Prostate gland (tissue), 2 donors: ENCODE measurements around the gene DGKB. TPM values are rescaled to one million over a fixed set of nuclear protein-coding genes. Genes with fewer than 3 reads are reported as not detected.

Experiments
- DNase-seq: peaks from one replicate; pipeline ENCODE4 v3.0.0-alpha.2; 2019; ENCODE audit warnings: low spot score
- H3K27ac ChIP-seq, 2 donors: fragments of 200-600 bp; sonication (generic); 2 replicates each; pipeline ENCODE4 v1.5.1; 2017 to 2019
- H3K27me3 ChIP-seq: fragments of 200-600 bp; sonication (generic); replicated peaks from 2 replicates; pipeline ENCODE4 v1.5.1; 2019; ENCODE audit not compliant: insufficient read depth
- H3K36me3 ChIP-seq, 2 donors: fragments of 200-600 bp; sonication (generic); 1 replicate in 1 of 2; 2 replicates in 1 of 2; pipeline versions ENCODE4 v1.5.1 to v1.8.1; 2017 to 2019
- H3K4me1 ChIP-seq: fragments of 200-600 bp; sonication (generic); replicated peaks from 2 replicates; pipeline ENCODE4 v1.5.1; 2019
- H3K4me3 ChIP-seq, 2 donors: fragments of 200-600 bp; sonication (generic); 2 replicates each; pipeline ENCODE4 v1.5.1; 2017 to 2019
- H3K9me3 ChIP-seq: fragments of 200-600 bp; sonication (generic); 2 replicates; pipeline ENCODE4 v1.5.1; 2017
- CTCF ChIP-seq, 4 experiments: fragments of 200-600 bp in 2 of 4; fragments of 450-650 bp in 2 of 4; sonication (generic) in 2 of 4; IDR thresholded peaks; 1 replicate in 3 of 4; 2 replicates in 1 of 4; pipeline ENCODE4 v1.5.1; 2016 to 2019; ENCODE audit warnings: antibody characterized with exemption in 4 of 4, mild to moderate bottlenecking in 2 of 4, moderate library complexity in 2 of 4
- POLR2A ChIP-seq: fragments of 450-650 bp; IDR thresholded peaks from one replicate; pipeline ENCODE4 v1.6.1; 2016; ENCODE audit warnings: antibody characterized with exemption, mild to moderate bottlenecking
- POLR2AphosphoS5 ChIP-seq: sonication (generic); formaldehyde crosslinking; IDR thresholded peaks from one replicate; pipeline ENCODE4 v1.6.1; 2017; ENCODE audit warnings: antibody characterized with exemption
- WGBS: methylation state at CpG from one replicate; pipeline ENCODE4 v1.1.5; 2018; 5-methylcytosine and 5-hydroxymethylcytosine counted together
- intact Hi-C: fragments of 100-400 bp; cut with DNase I; formaldehyde crosslinking; loops from one replicate; pipeline ENCODE4 v1.14.2; 2022
- total RNA-seq, 2 donors: library from RNA; depleted of rRNA; stranded (reverse); fragments of >200 nt; gene quantifications; one replicate each; pipeline ENCODE4 v1.1.0, GENCODE V29; 2016

The DGKB gene
- total RNA-seq, 2 donors from 2014 or later: 0.45 TPM; not detected in 1

- intact Hi-C loops: no loop called here
Observed at GRCh38 chr7:14219125-14219524, 683.4 kb downstream of the DGKB start.

GRCh38 chr7:14218338-14218737, 684.2 kb downstream of the DGKB start:
- no peaks in the 10 kb centered on the region for H3K4me1 ChIP-seq
- TF ChIP-seq CTCF (IDR thresholded peaks at IDR 0.05) (no peak), POLR2A (no peak), POLR2AphosphoS5 (no peak)
- H3K9me3 ChIP-seq: no peaks in the 10 kb centered on the region
- no peak for DNase-seq
- H3K27ac ChIP-seq: no peak overlapping the region
- intact Hi-C loops: no loop called here
- H3K27me3 ChIP-seq: no peaks in the 10 kb centered on the region
- no peak overlapping the region for H3K4me3 ChIP-seq
- no peaks in the 10 kb centered on the region for H3K36me3 ChIP-seq
- 26% methylated on average over 1 of the region's 1 CpG for WGBS

More at GRCh38 chr7:14219125-14219524, 683.4 kb downstream of the DGKB start:
- TF ChIP-seq CTCF (IDR thresholded peaks at IDR 0.05): no peak
- TF ChIP-seq POLR2AphosphoS5: no peak
- no peak for TF ChIP-seq POLR2A
- no peaks in the 10 kb centered on the region for H3K9me3 ChIP-seq
- H3K4me1 ChIP-seq: no peaks in the 10 kb centered on the region
- no peak overlapping the region for H3K27ac ChIP-seq
- H3K4me3 ChIP-seq: no peak overlapping the region
- no peaks in the 10 kb centered on the region for H3K27me3 ChIP-seq
- DNase-seq: no peak
- H3K36me3 ChIP-seq: no peaks in the 10 kb centered on the region

DNA sequence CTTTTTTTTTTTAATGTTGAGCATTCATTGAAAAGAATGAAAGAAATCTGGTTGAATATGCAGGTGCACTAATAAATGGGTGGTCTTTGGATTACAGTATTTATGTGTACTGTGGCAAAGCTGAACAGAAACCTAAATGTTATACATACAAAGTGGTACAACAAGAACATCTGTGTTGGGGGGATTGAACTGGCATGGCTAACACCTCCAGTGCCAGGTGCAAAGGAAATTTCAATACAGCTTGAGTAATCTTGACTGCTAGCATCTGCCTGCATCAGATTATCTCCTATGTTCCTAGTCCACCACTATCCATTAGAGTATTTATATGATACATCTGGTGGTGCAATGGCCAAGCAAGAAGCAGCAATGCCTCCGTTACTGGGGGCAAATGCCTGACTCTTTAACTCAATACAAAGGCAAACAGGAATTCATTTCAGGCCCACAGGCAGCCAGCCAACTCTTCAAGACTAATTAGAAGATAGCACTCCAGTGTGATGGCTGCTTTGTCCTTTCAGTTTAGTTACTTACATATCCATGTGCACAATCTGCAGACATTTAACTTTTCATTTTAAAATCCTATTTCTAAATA, 692.6 kb downstream of the DGKB start:
- WGBS: 47% methylated on average over 1 of the region's 1 CpG
- no peaks in the 10 kb centered on the region for H3K27me3 ChIP-seq
- no peaks in the 10 kb centered on the region for H3K4me1 ChIP-seq
- TF ChIP-seq CTCF (IDR thresholded peaks at IDR 0.05): no peak
- TF ChIP-seq POLR2A: no peak
- no peak for TF ChIP-seq POLR2AphosphoS5
- H3K9me3 ChIP-seq: no peaks in the 10 kb centered on the region
- intact Hi-C loops: no loop called here
- H3K4me3 ChIP-seq: no peak overlapping the region
- H3K27ac ChIP-seq: no peak overlapping the region
- no peak for DNase-seq
- no peaks in the 10 kb centered on the region for H3K36me3 ChIP-seq

GRCh38 chr7:14207711-14208110, 694.8 kb downstream of the DGKB start:
- DNase-seq: no peak
- H3K36me3 ChIP-seq: no peaks in the 10 kb centered on the region
- no peak overlapping the region for H3K27ac ChIP-seq
- TF ChIP-seq CTCF (IDR thresholded peaks at IDR 0.05) (no peak), POLR2AphosphoS5 (no peak), POLR2A (no peak)
- intact Hi-C loops: no loop called here
- H3K4me3 ChIP-seq: no peak overlapping the region
- H3K4me1 ChIP-seq: no peaks in the 10 kb centered on the region
- no peaks in the 10 kb centered on the region for H3K27me3 ChIP-seq
- no peaks in the 10 kb centered on the region for H3K9me3 ChIP-seq

- Histone ChIP-seq H3K4me3 (no peak overlapping the region), H3K36me3 (no peaks in the 10 kb centered on the region), H3K9me3 (no peaks in the 10 kb centered on the region), H3K27me3 (no peaks in the 10 kb centered on the region), H3K27ac (no peak overlapping the region), H3K4me1 (no peaks in the 10 kb centered on the region)
- DNase-seq: no peak
- intact Hi-C loops: no loop called here
- 47% methylated on average over 4 of the region's 4 CpGs for WGBS
- TF ChIP-seq CTCF (IDR thresholded peaks at IDR 0.05) (no peak), POLR2AphosphoS5 (no peak), POLR2A (no peak)
Observed at GRCh38 chr7:14207138-14207537, 695.4 kb downstream of the DGKB start.
